GM12872 (cell line): ENCODE data around the gene TSPAN9.

Source experiments
- TF ChIP-seq, protein P1 (sequence below): IDR thresholded peaks from 3 replicates; pipeline ENCODE4 v1.5.1; 2011; ENCODE audit warnings: low read depth, mild to moderate bottlenecking, low read length, moderate library complexity; ENCODE audit not compliant: insufficient read depth

The TSPAN9 gene

DNA sequence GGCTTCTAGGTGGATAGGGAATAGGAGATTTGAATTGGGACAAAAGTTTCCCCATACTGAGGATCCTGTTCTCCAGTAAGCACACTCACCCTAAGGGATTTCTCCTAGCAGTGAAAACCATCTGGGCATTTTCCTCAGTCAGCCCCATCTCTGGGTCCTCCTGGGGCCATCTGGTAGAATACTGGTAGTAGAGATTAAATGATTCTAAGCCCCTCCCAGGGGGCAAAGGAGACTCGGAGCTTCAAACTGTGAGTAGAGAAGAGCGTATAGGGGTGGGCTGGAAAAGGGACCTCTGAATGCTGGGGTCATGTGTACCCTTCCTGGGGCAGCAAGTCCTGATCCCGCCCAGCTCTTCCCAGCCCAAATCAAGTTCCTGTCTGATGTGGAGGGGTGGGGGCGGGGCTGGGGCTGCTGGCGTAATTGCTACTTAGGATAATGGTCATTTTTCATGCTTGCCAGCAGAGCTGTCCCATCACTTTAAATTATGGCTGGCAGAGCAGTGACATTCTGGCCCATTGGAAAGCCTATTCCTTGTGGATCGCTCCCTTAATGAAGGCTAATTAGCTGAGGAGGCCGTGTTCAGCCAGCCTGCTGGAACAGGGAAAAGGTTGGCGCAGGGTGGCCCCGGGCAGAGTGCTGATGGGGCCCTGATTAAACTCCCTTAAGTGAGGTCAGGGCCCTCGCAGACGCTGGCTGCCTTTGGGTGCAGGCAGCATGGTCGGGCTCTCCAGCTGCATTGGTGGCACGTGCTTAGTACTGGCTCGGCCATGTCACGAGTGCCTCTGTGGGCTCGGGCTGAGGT is 127.8 kb downstream of the TSPAN9 start:
- TF ChIP-seq, protein P1, sequence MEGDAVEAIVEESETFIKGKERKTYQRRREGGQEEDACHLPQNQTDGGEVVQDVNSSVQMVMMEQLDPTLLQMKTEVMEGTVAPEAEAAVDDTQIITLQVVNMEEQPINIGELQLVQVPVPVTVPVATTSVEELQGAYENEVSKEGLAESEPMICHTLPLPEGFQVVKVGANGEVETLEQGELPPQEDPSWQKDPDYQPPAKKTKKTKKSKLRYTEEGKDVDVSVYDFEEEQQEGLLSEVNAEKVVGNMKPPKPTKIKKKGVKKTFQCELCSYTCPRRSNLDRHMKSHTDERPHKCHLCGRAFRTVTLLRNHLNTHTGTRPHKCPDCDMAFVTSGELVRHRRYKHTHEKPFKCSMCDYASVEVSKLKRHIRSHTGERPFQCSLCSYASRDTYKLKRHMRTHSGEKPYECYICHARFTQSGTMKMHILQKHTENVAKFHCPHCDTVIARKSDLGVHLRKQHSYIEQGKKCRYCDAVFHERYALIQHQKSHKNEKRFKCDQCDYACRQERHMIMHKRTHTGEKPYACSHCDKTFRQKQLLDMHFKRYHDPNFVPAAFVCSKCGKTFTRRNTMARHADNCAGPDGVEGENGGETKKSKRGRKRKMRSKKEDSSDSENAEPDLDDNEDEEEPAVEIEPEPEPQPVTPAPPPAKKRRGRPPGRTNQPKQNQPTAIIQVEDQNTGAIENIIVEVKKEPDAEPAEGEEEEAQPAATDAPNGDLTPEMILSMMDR: no peak

DNA sequence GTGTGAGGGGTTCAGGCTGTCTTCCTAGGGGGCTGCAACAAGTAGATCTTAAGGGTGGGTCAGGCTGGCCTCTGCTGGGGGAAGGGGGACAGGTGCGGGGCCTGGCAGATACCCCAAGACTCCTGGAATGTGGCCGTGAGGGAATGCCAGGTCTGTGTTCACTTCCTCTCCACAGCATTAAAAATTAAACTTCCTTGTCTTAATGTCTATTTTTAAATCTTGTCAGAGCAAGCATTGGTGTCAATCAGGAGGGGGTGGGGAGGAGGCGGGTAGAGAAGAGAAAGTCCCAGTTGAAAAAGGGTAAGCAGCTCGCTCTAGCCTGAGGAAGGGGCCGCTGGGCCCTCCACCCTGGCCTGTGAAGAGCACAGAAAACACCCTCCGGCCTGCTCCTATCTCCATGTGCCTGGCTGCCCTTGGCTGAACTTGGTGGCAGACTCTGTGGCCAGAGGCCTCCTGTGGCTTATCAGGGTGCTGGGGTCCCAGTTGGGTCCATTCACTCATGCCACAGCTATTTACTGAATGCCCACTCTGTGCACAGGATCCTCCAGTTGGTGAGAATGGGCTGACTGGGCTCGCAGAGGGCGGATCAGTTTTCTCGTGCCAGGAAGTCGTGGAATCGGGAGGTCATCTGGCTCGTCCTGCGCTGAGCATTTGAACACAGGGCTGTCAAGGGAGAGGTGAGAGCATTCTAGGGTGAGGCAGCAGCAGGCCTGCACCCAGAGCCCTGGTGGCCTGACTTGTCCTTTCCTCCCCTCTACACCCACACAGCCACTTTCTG is 128.8 kb downstream of the TSPAN9 start:
- TF ChIP-seq, protein P1: no peak

DNA sequence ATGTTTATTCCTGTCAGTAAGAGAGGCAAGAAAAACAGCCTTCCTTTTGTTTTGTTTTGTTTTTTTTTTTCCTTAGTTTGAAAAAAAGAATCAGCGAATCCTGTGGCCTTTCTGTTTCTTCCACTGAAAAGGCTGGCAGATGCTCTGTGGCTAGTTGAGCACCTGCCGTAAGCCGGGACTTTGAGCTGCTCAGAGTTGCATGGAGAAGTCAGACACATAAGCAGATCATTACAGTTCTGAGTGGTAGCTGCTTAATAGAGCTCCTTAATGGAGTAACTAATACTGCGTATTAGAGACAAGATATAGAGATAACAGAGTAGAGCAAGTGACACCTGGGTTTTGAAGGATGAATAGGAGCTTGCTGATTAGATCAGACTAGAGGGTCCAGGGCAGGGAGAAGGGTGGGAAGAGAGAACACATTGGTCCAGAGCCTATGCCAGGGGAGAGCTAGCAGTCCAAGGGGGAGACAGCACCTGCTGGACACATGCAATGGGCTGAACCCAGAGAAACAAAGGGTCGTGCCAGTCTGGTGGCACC is 129.4 kb downstream of the TSPAN9 start:
- TF ChIP-seq, protein P1: no peak

DNA sequence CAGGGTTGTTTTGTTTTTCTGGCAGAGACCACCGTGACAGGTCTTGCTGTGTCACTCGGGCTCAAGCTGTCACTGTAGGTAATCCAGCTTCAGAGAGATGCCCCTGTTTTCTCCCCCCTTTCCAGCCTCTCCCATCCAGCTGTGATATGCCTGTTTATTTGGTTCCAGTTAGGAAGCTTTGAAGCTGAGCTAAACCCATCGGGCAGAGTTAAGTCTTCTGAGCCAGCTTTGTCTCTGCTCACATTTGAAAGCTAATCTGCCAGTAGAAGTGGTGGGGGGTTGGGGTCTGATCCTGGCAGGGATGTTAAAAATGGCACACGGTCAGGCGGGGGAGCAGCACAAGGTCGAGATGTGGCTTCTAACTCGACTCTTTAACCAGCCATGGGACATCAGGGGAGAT is 130.0 kb downstream of the TSPAN9 start:
- TF ChIP-seq, protein P1: no peak

DNA sequence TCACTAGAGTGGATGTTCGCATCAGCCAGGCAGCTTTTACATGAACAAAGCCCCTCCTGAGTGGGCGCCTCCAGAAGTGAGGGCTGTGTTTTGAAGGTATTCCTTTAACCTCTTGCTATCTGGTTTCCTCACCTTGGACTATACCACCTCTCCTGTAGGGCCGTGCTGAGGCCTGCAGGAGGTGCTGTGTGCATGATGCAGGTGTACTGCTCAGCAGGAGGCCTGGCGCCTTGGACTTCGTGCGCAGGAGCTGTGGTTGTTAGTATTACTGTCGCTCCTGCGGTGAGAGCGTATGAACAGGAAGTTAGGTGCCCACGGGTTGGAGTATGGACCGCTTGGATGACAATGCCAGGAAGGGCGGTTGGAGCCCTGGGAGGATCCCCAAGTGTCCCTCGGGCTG is 130.7 kb downstream of the TSPAN9 start:
- TF ChIP-seq, protein P1: peak; percentile 53

DNA sequence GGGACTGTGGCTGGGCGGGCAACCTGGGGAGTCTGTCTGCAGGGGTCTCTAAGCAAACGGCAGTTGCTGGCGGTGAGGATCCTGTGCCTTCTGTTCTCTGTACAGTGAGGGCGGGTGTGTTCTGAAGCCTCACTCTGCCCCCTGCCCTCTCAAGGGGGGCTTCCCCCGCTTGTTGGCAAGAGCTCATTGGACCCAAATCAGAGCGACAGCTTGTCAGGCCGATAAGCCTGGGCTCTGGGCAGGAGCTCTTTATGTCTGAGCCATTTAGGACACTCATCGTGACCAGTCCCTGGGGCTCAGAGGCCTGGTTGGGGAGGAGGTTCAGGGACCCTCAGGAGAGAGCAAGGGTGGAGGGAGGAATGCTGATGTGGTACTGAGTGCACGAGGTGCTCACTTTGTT is 136.0 kb downstream of the TSPAN9 start:
- TF ChIP-seq, protein P1: no peak

DNA sequence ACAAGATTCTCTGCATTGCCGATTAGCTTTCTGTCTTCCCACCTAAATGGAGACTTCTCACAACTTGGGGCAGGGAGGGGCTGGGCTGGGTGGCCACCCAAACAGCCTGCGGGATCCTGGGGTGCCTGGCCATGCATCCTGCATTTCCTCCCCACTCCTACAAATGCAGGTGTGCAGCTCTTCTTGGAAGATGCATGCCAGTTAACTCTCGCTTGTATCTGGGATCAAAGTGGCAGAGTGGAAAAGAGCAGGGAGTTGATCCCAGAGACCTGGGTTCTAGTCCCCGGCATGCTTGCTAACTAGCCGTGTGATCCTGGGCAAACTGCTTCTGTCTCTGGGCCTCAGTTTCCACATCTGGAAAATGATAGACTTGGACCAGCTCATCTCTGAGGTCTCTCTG is 136.6 kb downstream of the TSPAN9 start:
- TF ChIP-seq, protein P1: no peak
